ENCODE data around the gene SLC44A5. TPM values are rescaled to one million over a fixed set of nuclear protein-coding genes. Genes with fewer than 3 reads are reported as not detected.
"Not testable (repeated sequence)": the region's sequence is repeated elsewhere in the genome, so short reads cannot be mapped to it uniquely, and the experiment has no call there.

The SLC44A5 gene
- total RNA-seq, 1 experiment from 2014 or later, result 0.18 TPM

GRCh38 chr1:75392278-75392677 lies 218.6 kb downstream of the SLC44A5 start:
- no peaks in the 10 kb centered on the region for H3K9me3 ChIP-seq (ENCODE audit: control insufficient read depth, insufficient read depth, low read depth, low read length)
- no peaks in the 10 kb centered on the region for H3K36me3 ChIP-seq (ENCODE audit: control insufficient read depth, insufficient read depth, low read length)
- no peak overlapping the region for H3K4me3 ChIP-seq (ENCODE audit: low read depth in 2 of 2, low read length in 2 of 2)
- intact Hi-C loops (cut with micrococcal nuclease; ENCODE audit: unreplicated experiment), result no loop called here
- no peak overlapping the region for H3K27ac ChIP-seq (ENCODE audit: low read length)
- BruUV-seq (replicated peaks), result no TSS peak
- no peaks in the 10 kb centered on the region for H3K27me3 ChIP-seq (ENCODE audit: control insufficient read depth, insufficient read depth, low read length)
- H3K4me1 ChIP-seq (ENCODE audit: control insufficient read depth, insufficient read depth, low read length), result no peaks in the 10 kb centered on the region
- ChIA-PET CTCF (no interaction called here), POLR2A (no interaction called here)
- in situ Hi-C loops (cut with HindIII; ENCODE audit: low pct_unique_long_range_greater_than_20kb, low sequenced_read_pairs), result no loop called here
- no peak for TF ChIP-seq REST (IDR thresholded peaks at IDR 0.05; ENCODE audit: insufficient read depth in 1 of 2, low read depth in 2 of 2, low read length in 1 of 2)
- TF ChIP-seq TCF7L2 (IDR thresholded peaks at IDR 0.05; ENCODE audit: low read depth, low read length), result no peak
- no peak for TF ChIP-seq CTCF (IDR thresholded peaks at IDR 0.05)
- no peak for TF ChIP-seq POLR2AphosphoS5 (IDR thresholded peaks at IDR 0.05; ENCODE audit: low read depth, low read length)
- TF ChIP-seq SIN3A (IDR thresholded peaks at IDR 0.05; ENCODE audit: borderline replicate concordance, insufficient read depth, low read depth, low read length), result no peak
- no peak for DNase-seq (ENCODE audit: low read depth, low spot score)
- no peak for ATAC-seq

- in situ Hi-C loops (cut with HindIII; ENCODE audit: low pct_unique_long_range_greater_than_20kb, low sequenced_read_pairs); intact Hi-C loops (cut with micrococcal nuclease; ENCODE audit: unreplicated experiment); BruUV-seq (replicated peaks); H3K4me1 ChIP-seq (ENCODE audit: control insufficient read depth, insufficient read depth, low read length); H3K4me3 ChIP-seq (ENCODE audit: low read depth in 2 of 2, low read length in 2 of 2); POLR2A ChIA-PET; CTCF ChIA-PET; H3K36me3 ChIP-seq (ENCODE audit: control insufficient read depth, insufficient read depth, low read length); ATAC-seq; DNase-seq (ENCODE audit: low read depth, low spot score); H3K9me3 ChIP-seq (ENCODE audit: control insufficient read depth, insufficient read depth, low read depth, low read length); H3K27me3 ChIP-seq (ENCODE audit: control insufficient read depth, insufficient read depth, low read length); H3K27ac ChIP-seq (ENCODE audit: low read length): not testable (repeated sequence)
Measured at GRCh38 chr1:75375476-75376447, 235.2 kb downstream of the SLC44A5 start.

GRCh38 chr1:75373542-75374159 lies 237.3 kb downstream of the SLC44A5 start:
- Histone ChIP-seq H3K27ac (ENCODE audit: low read length) (no peak overlapping the region), H3K27me3 (ENCODE audit: control insufficient read depth, insufficient read depth, low read length) (no peaks in the 10 kb centered on the region), H3K4me3 (ENCODE audit: low read depth in 2 of 2, low read length in 2 of 2) (no peak overlapping the region), H3K4me1 (ENCODE audit: control insufficient read depth, insufficient read depth, low read length) (no peaks in the 10 kb centered on the region), H3K9me3 (ENCODE audit: control insufficient read depth, insufficient read depth, low read depth, low read length) (no peaks in the 10 kb centered on the region), H3K36me3 (ENCODE audit: control insufficient read depth, insufficient read depth, low read length) (no peaks in the 10 kb centered on the region)
- ChIA-PET POLR2A (no interaction called here), CTCF (no interaction called here)
- no peak for DNase-seq (ENCODE audit: low read depth, low spot score)
- no TSS peak for BruUV-seq (replicated peaks)
- no peak for ATAC-seq
- TF ChIP-seq POLR2AphosphoS5 (IDR thresholded peaks at IDR 0.05; ENCODE audit: low read depth, low read length), result no peak
- intact Hi-C loops (cut with micrococcal nuclease; ENCODE audit: unreplicated experiment), result no loop called here
- in situ Hi-C loops (cut with HindIII; ENCODE audit: low pct_unique_long_range_greater_than_20kb, low sequenced_read_pairs), result no loop called here

Measured in Panc1 (cell line).